DND-41 (cell line): ENCODE results near the gene FAM135A.

Source experiments
- CTCF ChIP-seq: IDR thresholded peaks from 2 replicates; pipeline ENCODE4 v1.5.1; 2012; ENCODE audit warnings: borderline replicate concordance, low read length, moderate library complexity, mild to moderate bottlenecking; ENCODE audit not compliant: poor library complexity, severe bottlenecking; ENCODE audit errors: extremely low read depth
- EZH2 ChIP-seq: IDR thresholded peaks from 3 replicates; pipeline ENCODE4 v1.6.1; 2012; ENCODE audit warnings: borderline replicate concordance, low read depth, mild to moderate bottlenecking, moderate library complexity, low read length, inconsistent platforms; ENCODE audit not compliant: severe bottlenecking

- TF ChIP-seq EZH2 (no peak), CTCF (no peak)
Measured at GRCh38 chr6:70396796-70397729, 16.2 kb upstream of the FAM135A start.
